Activated T-cell treated with anti-CD3 and anti-CD28 coated beads, Interleukin-2, amount 50 U/mL, for 4 hours (primary cell): ENCODE measurements around the gene ARHGAP24. TPM values are rescaled to one million over a fixed set of nuclear protein-coding genes. Genes with fewer than 3 reads are reported as not detected.
"Not testable (repeated sequence)": the region's sequence is repeated elsewhere in the genome, so short reads cannot be mapped to it uniquely, and the experiment has no call there.

ENCODE experiments used
- ATAC-seq, 2 donors: fragments of 200-7000 bp; cut with Tn5 transposase; one replicate each; pipeline ENCODE4 v1.10.0; 2021
- DNase-seq: peaks from one replicate; pipeline ENCODE4 v3.0.0-alpha.2; 2020
- H3K27me3 Mint-ChIP-seq: one replicate; pipeline ENCODE4 v1.8.0; 2021; ENCODE audit warnings: low read depth, mixed read lengths
- H3K36me3 Mint-ChIP-seq: one replicate; pipeline ENCODE4 v1.8.0; 2022; ENCODE audit warnings: mixed read lengths; ENCODE audit not compliant: insufficient read depth
- H3K4me1 Mint-ChIP-seq: one replicate; pipeline ENCODE4 v1.8.0; 2021; ENCODE audit warnings: low read depth, mixed read lengths
- H3K4me3 Mint-ChIP-seq: one replicate; pipeline ENCODE4 v1.8.0; 2021; ENCODE audit warnings: mild to moderate bottlenecking, moderate library complexity, mixed read lengths
- H3K9me3 Mint-ChIP-seq: one replicate; pipeline ENCODE4 v1.8.0; 2021; ENCODE audit warnings: mixed read lengths
- total RNA-seq, 3 donors: library from RNA; stranded (reverse); gene quantifications; one replicate each; pipeline ENCODE4 v1.2.1, GENCODE V29; 2021

The ARHGAP24 gene
- total RNA-seq, 3 donors from 2014 or later = 0.29 to 1.5 (median 0.46) TPM

GRCh38 chr4:85496126-85496849 lies 21.3 kb downstream of the ARHGAP24 start:
- Mint-ChIP-seq H3K9me3 (peaks cover 8% of the 10 kb centered on the region), H3K4me1 (no peaks in the 10 kb centered on the region), H3K27me3 (no peaks in the 10 kb centered on the region), H3K4me3 (no peak overlapping the region), H3K36me3 (no peaks in the 10 kb centered on the region)
- DNase-seq = no peak
- no peak for ATAC-seq

GRCh38 chr4:85496933-85497332 lies 22.0 kb downstream of the ARHGAP24 start:
- DNase-seq = no peak
- H3K36me3 Mint-ChIP-seq = no peaks in the 10 kb centered on the region
- H3K4me3 Mint-ChIP-seq = no peak overlapping the region
- H3K27me3 Mint-ChIP-seq = no peaks in the 10 kb centered on the region
- H3K4me1 Mint-ChIP-seq = no peaks in the 10 kb centered on the region
- ATAC-seq = no peak
- peaks cover 8% of the 10 kb centered on the region for H3K9me3 Mint-ChIP-seq

GRCh38 chr4:85498068-85498733 lies 23.3 kb downstream of the ARHGAP24 start:
- no peaks in the 10 kb centered on the region for H3K36me3 Mint-ChIP-seq
- ATAC-seq (peak in 1 of 2 donors; percentile 34), DNase-seq (no peak)
- H3K4me1 Mint-ChIP-seq = no peaks in the 10 kb centered on the region
- H3K9me3 Mint-ChIP-seq = peaks cover 7% of the 10 kb centered on the region
- no peaks in the 10 kb centered on the region for H3K27me3 Mint-ChIP-seq
- no peak overlapping the region for H3K4me3 Mint-ChIP-seq

GRCh38 chr4:85499573-85499972 lies 24.6 kb downstream of the ARHGAP24 start:
- Mint-ChIP-seq H3K9me3 (peaks cover 10% of the 10 kb centered on the region), H3K4me1 (no peaks in the 10 kb centered on the region), H3K27me3 (no peaks in the 10 kb centered on the region), H3K4me3 (no peak overlapping the region), H3K36me3 (no peaks in the 10 kb centered on the region)
- DNase-seq (no peak), ATAC-seq (no peak)

GRCh38 chr4:85500110-85500867 lies 25.3 kb downstream of the ARHGAP24 start:
- no peaks in the 10 kb centered on the region for H3K36me3 Mint-ChIP-seq
- no peaks in the 10 kb centered on the region for H3K4me1 Mint-ChIP-seq
- peaks cover 14% of the 10 kb centered on the region for H3K9me3 Mint-ChIP-seq
- DNase-seq (no peak), ATAC-seq (no peak)
- no peaks in the 10 kb centered on the region for H3K27me3 Mint-ChIP-seq
- no peak overlapping the region for H3K4me3 Mint-ChIP-seq

GRCh38 chr4:85501145-85501544 lies 26.2 kb downstream of the ARHGAP24 start:
- not testable (repeated sequence) for H3K27me3 Mint-ChIP-seq, ATAC-seq, H3K36me3 Mint-ChIP-seq, DNase-seq, H3K4me3 Mint-ChIP-seq, H3K4me1 Mint-ChIP-seq
- H3K9me3 Mint-ChIP-seq = peaks cover 14% of the 10 kb centered on the region

- no peak for ATAC-seq
- no peaks in the 10 kb centered on the region for H3K36me3 Mint-ChIP-seq
Observed at GRCh38 chr4:85508654-85509053, 33.7 kb downstream of the ARHGAP24 start.

GRCh38 chr4:85509882-85510631 lies 35.1 kb downstream of the ARHGAP24 start:
- H3K9me3 Mint-ChIP-seq = peaks cover 5% of the 10 kb centered on the region
- ATAC-seq (no peak), DNase-seq (no peak)
- H3K36me3 Mint-ChIP-seq = no peaks in the 10 kb centered on the region
- H3K4me1 Mint-ChIP-seq = no peaks in the 10 kb centered on the region
- peaks cover 1% of the 10 kb centered on the region for H3K27me3 Mint-ChIP-seq
- no peak overlapping the region for H3K4me3 Mint-ChIP-seq

More at GRCh38 chr4:85508654-85509053, 33.7 kb downstream of the ARHGAP24 start:
- Mint-ChIP-seq H3K27me3 (peaks cover 1% of the 10 kb centered on the region), H3K9me3 (peaks cover 9% of the 10 kb centered on the region), H3K4me3 (no peak overlapping the region), H3K4me1 (no peaks in the 10 kb centered on the region)
- no peak for DNase-seq

GRCh38 chr4:85510632-85510984 lies 35.7 kb downstream of the ARHGAP24 start:
- Mint-ChIP-seq H3K9me3 (no peaks in the 10 kb centered on the region), H3K4me3 (no peak overlapping the region), H3K27me3 (peaks cover 1% of the 10 kb centered on the region), H3K36me3 (no peaks in the 10 kb centered on the region), H3K4me1 (no peaks in the 10 kb centered on the region)
- ATAC-seq (no peak), DNase-seq (no peak)

GRCh38 chr4:85512446-85513205 lies 37.7 kb downstream of the ARHGAP24 start:
- no peak overlapping the region for H3K4me3 Mint-ChIP-seq
- H3K4me1 Mint-ChIP-seq = no peaks in the 10 kb centered on the region
- no peaks in the 10 kb centered on the region for H3K27me3 Mint-ChIP-seq
- DNase-seq (no peak), ATAC-seq (no peak)
- no peaks in the 10 kb centered on the region for H3K36me3 Mint-ChIP-seq
- H3K9me3 Mint-ChIP-seq = no peaks in the 10 kb centered on the region

- no peaks in the 10 kb centered on the region for H3K9me3 Mint-ChIP-seq
- no peak for DNase-seq
- no peaks in the 10 kb centered on the region for H3K36me3 Mint-ChIP-seq
- no peak for ATAC-seq
- H3K27me3 Mint-ChIP-seq = no peaks in the 10 kb centered on the region
- no peak overlapping the region for H3K4me3 Mint-ChIP-seq
- H3K4me1 Mint-ChIP-seq = no peaks in the 10 kb centered on the region
Observed at GRCh38 chr4:85514117-85514516, 39.2 kb downstream of the ARHGAP24 start.

GRCh38 chr4:85514783-85515182 lies 39.8 kb downstream of the ARHGAP24 start:
- Mint-ChIP-seq H3K9me3 (no peaks in the 10 kb centered on the region), H3K4me3 (no peak overlapping the region), H3K27me3 (no peaks in the 10 kb centered on the region), H3K4me1 (no peaks in the 10 kb centered on the region), H3K36me3 (no peaks in the 10 kb centered on the region)
- ATAC-seq (no peak), DNase-seq (no peak)

GRCh38 chr4:85515701-85516100 lies 40.8 kb downstream of the ARHGAP24 start:
- H3K4me1 Mint-ChIP-seq = no peaks in the 10 kb centered on the region
- H3K9me3 Mint-ChIP-seq = peaks cover 3% of the 10 kb centered on the region
- no peaks in the 10 kb centered on the region for H3K36me3 Mint-ChIP-seq
- ATAC-seq (no peak), DNase-seq (no peak)
- no peaks in the 10 kb centered on the region for H3K27me3 Mint-ChIP-seq
- H3K4me3 Mint-ChIP-seq = no peak overlapping the region
